Neural crest cell (in vitro differentiated cells): ENCODE measurements around the gene FAM204A. TPM values are rescaled to one million over a fixed set of nuclear protein-coding genes. Genes with fewer than 3 reads are reported as not detected.

Experiments
- DNase-seq: peaks from one replicate; pipeline ENCODE4 v3.0.0; 2021; ENCODE audit warnings: low read depth, mixed read lengths, low spot score
- H3K27ac Mint-ChIP-seq: one replicate; pipeline ENCODE4 v1.8.0; 2021; ENCODE audit warnings: mild to moderate bottlenecking, mixed read lengths; ENCODE audit not compliant: unreplicated experiment
- H3K27me3 Mint-ChIP-seq: 2 replicates; pipeline ENCODE4 v1.8.0; 2021; ENCODE audit warnings: low read depth, mild to moderate bottlenecking, mixed read lengths
- H3K36me3 Mint-ChIP-seq: 2 replicates; pipeline ENCODE4 v1.8.0; 2021; ENCODE audit warnings: low read depth, mild to moderate bottlenecking, mixed read lengths
- H3K4me1 Mint-ChIP-seq: 2 replicates; pipeline ENCODE4 v1.8.0; 2021; ENCODE audit warnings: mixed read lengths
- H3K4me3 Mint-ChIP-seq: one replicate; pipeline ENCODE4 v1.8.0; 2021; ENCODE audit warnings: mild to moderate bottlenecking, mixed read lengths
- H3K9me3 Mint-ChIP-seq: 2 replicates; pipeline ENCODE4 v1.8.0; 2021; ENCODE audit warnings: mixed read lengths
- total RNA-seq: library from RNA; stranded (reverse); gene quantifications from 2 replicates; pipeline ENCODE4 v1.2.1, GENCODE V29; 2021
- TF ChIP-seq, protein P1 (sequence below): fragments of 200-600 bp; sonication (generic); conservative IDR thresholded peaks from 2 replicates; pipeline ENCODE4 v1.5.0; 2021; ENCODE audit warnings: antibody characterized with exemption, mild to moderate bottlenecking

FAM204A gene
- total RNA-seq, 1 donor from 2014 or later: 74.7 TPM

- Mint-ChIP-seq H3K36me3 (peaks cover 7% of the 10 kb centered on the region), H3K27me3 (no peaks in the 10 kb centered on the region), H3K4me3 (no peak overlapping the region), H3K4me1 (peaks cover 10% of the 10 kb centered on the region), H3K9me3 (no peaks in the 10 kb centered on the region), H3K27ac (no peak overlapping the region)
- DNase-seq: no peak
- TF ChIP-seq, protein P1, sequence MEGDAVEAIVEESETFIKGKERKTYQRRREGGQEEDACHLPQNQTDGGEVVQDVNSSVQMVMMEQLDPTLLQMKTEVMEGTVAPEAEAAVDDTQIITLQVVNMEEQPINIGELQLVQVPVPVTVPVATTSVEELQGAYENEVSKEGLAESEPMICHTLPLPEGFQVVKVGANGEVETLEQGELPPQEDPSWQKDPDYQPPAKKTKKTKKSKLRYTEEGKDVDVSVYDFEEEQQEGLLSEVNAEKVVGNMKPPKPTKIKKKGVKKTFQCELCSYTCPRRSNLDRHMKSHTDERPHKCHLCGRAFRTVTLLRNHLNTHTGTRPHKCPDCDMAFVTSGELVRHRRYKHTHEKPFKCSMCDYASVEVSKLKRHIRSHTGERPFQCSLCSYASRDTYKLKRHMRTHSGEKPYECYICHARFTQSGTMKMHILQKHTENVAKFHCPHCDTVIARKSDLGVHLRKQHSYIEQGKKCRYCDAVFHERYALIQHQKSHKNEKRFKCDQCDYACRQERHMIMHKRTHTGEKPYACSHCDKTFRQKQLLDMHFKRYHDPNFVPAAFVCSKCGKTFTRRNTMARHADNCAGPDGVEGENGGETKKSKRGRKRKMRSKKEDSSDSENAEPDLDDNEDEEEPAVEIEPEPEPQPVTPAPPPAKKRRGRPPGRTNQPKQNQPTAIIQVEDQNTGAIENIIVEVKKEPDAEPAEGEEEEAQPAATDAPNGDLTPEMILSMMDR: no peak
Measured at GRCh38 chr10:118298787-118299186, 43.3 kb downstream of the FAM204A start.

GRCh38 chr10:118291122-118291521 lies 51.0 kb downstream of the FAM204A start:
- Mint-ChIP-seq H3K27ac (no peak overlapping the region), H3K4me1 (peaks cover 1% of the 10 kb centered on the region), H3K36me3 (no peaks in the 10 kb centered on the region), H3K27me3 (peaks cover 4% of the 10 kb centered on the region), H3K4me3 (no peak overlapping the region), H3K9me3 (no peaks in the 10 kb centered on the region)
- DNase-seq: no peak
- TF ChIP-seq, protein P1: no peak

- Mint-ChIP-seq H3K27ac (no peak overlapping the region), H3K27me3 (peaks cover 4% of the 10 kb centered on the region), H3K9me3 (no peaks in the 10 kb centered on the region), H3K4me1 (peaks cover 5% of the 10 kb centered on the region), H3K4me3 (no peak overlapping the region), H3K36me3 (no peaks in the 10 kb centered on the region)
- no peak for DNase-seq
- TF ChIP-seq, protein P1: no peak
Measured at GRCh38 chr10:118290471-118290995, 51.6 kb downstream of the FAM204A start.

GRCh38 chr10:118287076-118287806 lies 54.9 kb downstream of the FAM204A start:
- Mint-ChIP-seq H3K9me3 (no peaks in the 10 kb centered on the region), H3K4me1 (peaks cover 5% of the 10 kb centered on the region), H3K27me3 (peaks cover 4% of the 10 kb centered on the region), H3K36me3 (no peaks in the 10 kb centered on the region), H3K27ac (no peak overlapping the region), H3K4me3 (no peak overlapping the region)
- TF ChIP-seq, protein P1: no peak
- no peak for DNase-seq

- H3K27ac Mint-ChIP-seq: no peak overlapping the region
- H3K27me3 Mint-ChIP-seq: peaks cover 4% of the 10 kb centered on the region
- no peak overlapping the region for H3K4me3 Mint-ChIP-seq
- TF ChIP-seq, protein P1: no peak
- no peaks in the 10 kb centered on the region for H3K9me3 Mint-ChIP-seq
- no peak for DNase-seq
- H3K4me1 Mint-ChIP-seq: peaks cover 5% of the 10 kb centered on the region
- H3K36me3 Mint-ChIP-seq: no peaks in the 10 kb centered on the region
Measured at GRCh38 chr10:118286051-118286838, 55.9 kb downstream of the FAM204A start.
